ENCODE results near the gene TMEM213. TPM values are rescaled to one million over a fixed set of nuclear protein-coding genes. Genes with fewer than 3 reads are reported as not detected.

Gene TMEM213, protein sequence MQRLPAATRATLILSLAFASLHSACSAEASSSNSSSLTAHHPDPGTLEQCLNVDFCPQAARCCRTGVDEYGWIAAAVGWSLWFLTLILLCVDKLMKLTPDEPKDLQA
- total RNA-seq: not detected

DNA sequence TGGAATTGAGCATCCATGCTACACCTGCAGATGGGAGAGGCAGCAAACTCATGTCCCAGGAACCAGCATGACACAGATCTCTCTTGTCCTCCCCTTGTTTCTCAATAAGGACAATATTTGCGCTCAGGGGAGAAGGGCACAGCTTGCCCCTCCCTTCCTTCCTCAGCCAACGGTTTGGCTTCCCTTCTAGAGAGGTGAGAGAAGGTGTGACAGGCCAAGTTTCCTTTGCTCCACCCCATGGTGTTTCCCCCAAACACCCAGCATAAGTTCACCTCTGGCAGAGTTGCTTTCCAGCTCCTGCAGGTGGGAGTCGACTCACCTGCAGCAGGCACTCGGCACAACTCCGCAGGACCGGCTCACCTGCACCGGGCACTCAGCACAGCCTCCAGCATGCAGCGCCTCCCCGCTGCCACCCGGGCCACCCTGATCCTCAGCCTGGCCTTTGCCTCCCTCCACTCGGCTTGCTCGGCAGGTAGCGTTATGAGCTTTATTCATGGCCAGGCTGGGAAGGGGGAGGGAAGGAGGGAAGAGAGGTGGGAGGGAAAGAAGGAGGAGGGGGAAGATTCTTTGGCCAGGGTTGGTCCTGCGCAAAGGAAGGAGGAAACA, at the start of gene TMEM213, which contains the start of gene ATP6V0A4:
TMEM213 (plus strand) TSS at position 280 of the 606 bp plus-strand sequence; CDS start at position 391, 111 bp downstream.
ATP6V0A4 (minus strand) TSS at position 482 of the 606 bp plus-strand sequence. CDS start 26,949 bp downstream, outside the sequence.
- Histone ChIP-seq H3K9me3 (no peaks in the 10 kb centered on the region), H3K27ac (replicated peaks in 1 of 4) (no peak within 1 kb of the TSS), H3K27me3 (peaks cover 0 to 17% (median 0%) of the 10 kb centered on the region in 4 donors), H3K36me3 (no peaks in the 10 kb centered on the region), H3K4me1 (no peaks in the 10 kb centered on the region), H3K4me3 (no peak within 1 kb of the TSS)
- intact Hi-C loops (cut with DNase I): no loop called here
- TF ChIP-seq POLR2A (IDR thresholded peaks at IDR 0.05; ENCODE audit: low read depth) (no peak), POLR2AphosphoS5 (IDR thresholded peaks at IDR 0.05) (no peak), EP300 (IDR thresholded peaks at IDR 0.05) (no peak)
- TF ChIP-seq, protein P1, sequence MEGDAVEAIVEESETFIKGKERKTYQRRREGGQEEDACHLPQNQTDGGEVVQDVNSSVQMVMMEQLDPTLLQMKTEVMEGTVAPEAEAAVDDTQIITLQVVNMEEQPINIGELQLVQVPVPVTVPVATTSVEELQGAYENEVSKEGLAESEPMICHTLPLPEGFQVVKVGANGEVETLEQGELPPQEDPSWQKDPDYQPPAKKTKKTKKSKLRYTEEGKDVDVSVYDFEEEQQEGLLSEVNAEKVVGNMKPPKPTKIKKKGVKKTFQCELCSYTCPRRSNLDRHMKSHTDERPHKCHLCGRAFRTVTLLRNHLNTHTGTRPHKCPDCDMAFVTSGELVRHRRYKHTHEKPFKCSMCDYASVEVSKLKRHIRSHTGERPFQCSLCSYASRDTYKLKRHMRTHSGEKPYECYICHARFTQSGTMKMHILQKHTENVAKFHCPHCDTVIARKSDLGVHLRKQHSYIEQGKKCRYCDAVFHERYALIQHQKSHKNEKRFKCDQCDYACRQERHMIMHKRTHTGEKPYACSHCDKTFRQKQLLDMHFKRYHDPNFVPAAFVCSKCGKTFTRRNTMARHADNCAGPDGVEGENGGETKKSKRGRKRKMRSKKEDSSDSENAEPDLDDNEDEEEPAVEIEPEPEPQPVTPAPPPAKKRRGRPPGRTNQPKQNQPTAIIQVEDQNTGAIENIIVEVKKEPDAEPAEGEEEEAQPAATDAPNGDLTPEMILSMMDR (IDR thresholded peaks at IDR 0.05): no peak
- 31% methylated on average over 14 of the region's 14 CpGs for WGBS
- no peak for DNase-seq (ENCODE audit: extremely low spot score)

DNA sequence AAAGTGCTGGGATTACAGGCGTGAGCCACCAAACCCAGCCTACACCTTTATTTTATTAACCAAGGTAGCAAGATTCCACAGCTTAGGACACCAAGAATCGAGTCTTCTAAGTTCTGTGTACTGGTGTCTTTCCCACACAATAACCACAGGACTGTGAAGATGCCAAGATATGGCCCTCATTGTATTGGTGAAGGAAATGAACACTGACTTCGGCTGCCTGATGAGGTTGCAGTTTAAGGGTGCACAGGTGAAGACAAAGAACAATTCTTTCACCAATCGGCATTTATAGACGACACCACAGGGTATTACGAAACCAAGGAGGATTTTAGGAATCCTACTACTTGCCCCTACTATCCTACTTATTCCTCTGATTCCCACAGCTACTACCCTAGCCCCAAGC, 49.1 kb upstream of the TMEM213 start:
- Histone ChIP-seq H3K4me1 (no peaks in the 10 kb centered on the region), H3K4me3 (no peak overlapping the region), H3K27ac (replicated peaks in 1 of 4) (no peak overlapping the region), H3K36me3 (no peaks in the 10 kb centered on the region), H3K9me3 (no peaks in the 10 kb centered on the region), H3K27me3 (peaks cover 0 to 16% (median 0%) of the 10 kb centered on the region in 4 donors)
- DNase-seq (ENCODE audit: extremely low spot score): no peak
- TF ChIP-seq POLR2A (IDR thresholded peaks at IDR 0.05; ENCODE audit: low read depth) (no peak), POLR2AphosphoS5 (IDR thresholded peaks at IDR 0.05) (no peak)
- WGBS: 91% methylated on average over 6 of the region's 6 CpGs
- intact Hi-C loops (cut with DNase I): no loop called here

DNA sequence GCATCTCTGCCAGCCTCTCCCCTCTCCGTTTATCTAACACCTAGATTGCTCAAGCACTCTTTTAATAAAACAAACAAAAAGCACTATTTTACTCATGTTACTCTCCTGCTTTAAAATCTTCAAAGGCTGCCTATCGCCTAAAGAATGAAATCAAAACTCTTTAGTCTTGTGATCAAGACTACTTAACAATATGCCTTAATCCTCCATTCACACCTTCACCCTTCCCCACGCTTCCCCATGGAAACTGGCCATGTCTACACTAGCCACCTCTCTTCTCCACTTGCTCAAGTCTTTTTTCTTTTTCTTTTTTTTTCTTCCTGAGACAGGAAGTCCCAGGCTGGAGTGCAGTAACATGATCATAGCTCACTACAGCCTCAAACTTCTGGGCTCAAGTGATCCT, 47.8 kb upstream of the TMEM213 start:
- no peaks in the 10 kb centered on the region for H3K9me3 ChIP-seq
- no peak overlapping the region for H3K27ac ChIP-seq (replicated peaks in 1 of 4)
- H3K36me3 ChIP-seq: no peaks in the 10 kb centered on the region
- no peaks in the 10 kb centered on the region for H3K4me1 ChIP-seq
- H3K4me3 ChIP-seq: no peak overlapping the region
- TF ChIP-seq POLR2AphosphoS5 (IDR thresholded peaks at IDR 0.05) (no peak), POLR2A (IDR thresholded peaks at IDR 0.05; ENCODE audit: low read depth) (no peak), EP300 (IDR thresholded peaks at IDR 0.05) (no peak)
- TF ChIP-seq, protein P1 (IDR thresholded peaks at IDR 0.05): no peak
- intact Hi-C loops (cut with DNase I): no loop called here
- DNase-seq (ENCODE audit: extremely low spot score): no peak
- H3K27me3 ChIP-seq: peaks cover 0 to 16% (median 0%) of the 10 kb centered on the region in 4 donors
- WGBS: 66% methylated on average over 3 of the region's 3 CpGs

DNA sequence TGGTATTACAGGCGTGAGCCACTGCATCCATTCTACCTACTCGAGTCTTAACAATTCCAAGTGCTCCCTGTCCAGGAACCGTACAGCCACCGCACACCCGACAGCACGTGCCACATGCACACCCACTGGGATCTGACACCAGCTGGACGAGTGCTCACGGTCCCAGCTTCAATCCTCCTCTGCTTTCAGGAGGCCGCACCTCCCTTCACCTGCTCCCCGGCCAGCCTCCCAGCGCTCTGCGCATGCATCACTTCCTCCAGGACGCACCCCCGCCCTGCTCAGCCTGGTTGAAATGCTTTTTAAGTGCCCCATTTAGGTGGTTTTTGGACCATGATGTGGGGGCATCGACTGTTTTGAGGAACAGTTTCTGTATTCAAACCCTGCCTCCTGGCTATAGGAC, 47.3 kb upstream of the TMEM213 start:
- H3K4me3 ChIP-seq: no peak overlapping the region
- no peak for DNase-seq (ENCODE audit: extremely low spot score)
- H3K36me3 ChIP-seq: no peaks in the 10 kb centered on the region
- no peaks in the 10 kb centered on the region for H3K9me3 ChIP-seq
- H3K27ac ChIP-seq (replicated peaks in 1 of 4): no peak overlapping the region
- no peaks in the 10 kb centered on the region for H3K4me1 ChIP-seq
- intact Hi-C loops (cut with DNase I): no loop called here
- no peak for TF ChIP-seq EP300 (IDR thresholded peaks at IDR 0.05)
- TF ChIP-seq POLR2A (IDR thresholded peaks at IDR 0.05; ENCODE audit: low read depth): no peak
- TF ChIP-seq, protein P1 (IDR thresholded peaks at IDR 0.05): no peak
- no peak for TF ChIP-seq POLR2AphosphoS5 (IDR thresholded peaks at IDR 0.05)
- H3K27me3 ChIP-seq: peaks cover 0 to 16% (median 0%) of the 10 kb centered on the region in 4 donors
- 88% methylated on average over 14 of the region's 15 CpGs for WGBS

DNA sequence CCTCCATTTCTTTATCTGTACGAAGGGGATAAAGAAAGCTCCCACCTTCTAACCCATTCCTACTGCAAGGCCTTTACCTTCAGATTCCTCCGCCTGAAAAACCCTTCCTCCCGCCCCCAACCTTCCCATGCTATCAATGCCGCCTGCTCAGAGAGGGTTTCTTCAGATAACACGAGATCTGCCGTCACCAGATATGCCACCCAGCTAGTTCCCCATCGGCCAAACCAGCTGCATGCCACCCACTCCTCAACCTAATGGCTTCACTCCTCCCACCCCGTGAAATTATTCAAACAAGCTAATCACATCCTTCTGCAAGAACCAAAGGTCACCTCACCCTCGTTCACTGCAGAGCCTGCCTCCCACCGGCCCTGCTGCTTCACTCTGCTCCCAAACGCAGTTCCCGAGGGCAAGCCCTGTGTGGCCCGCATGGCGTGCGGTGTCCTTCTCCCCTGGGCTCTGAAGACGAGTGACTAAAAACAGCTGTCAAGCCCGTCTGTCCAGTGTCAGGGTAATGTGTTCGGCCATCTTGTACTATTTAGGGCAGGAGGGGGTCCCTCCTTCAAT, 46.8 kb upstream of the TMEM213 start:
- no peak for DNase-seq (ENCODE audit: extremely low spot score)
- TF ChIP-seq, protein P1 (IDR thresholded peaks at IDR 0.05): no peak
- TF ChIP-seq EP300 (IDR thresholded peaks at IDR 0.05): no peak
- Histone ChIP-seq H3K27ac (replicated peaks in 1 of 4) (no peak overlapping the region), H3K4me1 (no peaks in the 10 kb centered on the region), H3K4me3 (no peak overlapping the region), H3K27me3 (peaks cover 0 to 16% (median 0%) of the 10 kb centered on the region in 4 donors), H3K9me3 (no peaks in the 10 kb centered on the region), H3K36me3 (no peaks in the 10 kb centered on the region)
- 59% methylated on average over 17 of the region's 18 CpGs for whole genome bisulfite sequencing
- intact Hi-C loops (cut with DNase I): no loop called here

Data from esophagus muscularis mucosa (tissue), 4 donors.